GM13976 (cell line): ENCODE data around the gene SCLT1.

ENCODE experiments used
- DNase-seq: peaks from one replicate; pipeline ENCODE4 v3.0.0; 2012; ENCODE audit warnings: low spot score
- in situ Hi-C: fragments of 300-500 bp; cut with MboI; formaldehyde crosslinking; loops from one replicate; pipeline ENCODE4 v1.12.0; 2022; ENCODE audit warnings: low sequenced_read_pairs, mixed read lengths, inconsistent platforms; ENCODE audit not compliant: unreplicated experiment
- TF ChIP-seq, protein P1 (sequence below): IDR thresholded peaks from 2 replicates; pipeline ENCODE4 v1.5.1; 2012; ENCODE audit warnings: borderline replicate concordance, mild to moderate bottlenecking; ENCODE audit not compliant: insufficient read depth; ENCODE audit errors: extremely low read depth, missing control alignments, control extremely low read depth

Gene SCLT1

DNA sequence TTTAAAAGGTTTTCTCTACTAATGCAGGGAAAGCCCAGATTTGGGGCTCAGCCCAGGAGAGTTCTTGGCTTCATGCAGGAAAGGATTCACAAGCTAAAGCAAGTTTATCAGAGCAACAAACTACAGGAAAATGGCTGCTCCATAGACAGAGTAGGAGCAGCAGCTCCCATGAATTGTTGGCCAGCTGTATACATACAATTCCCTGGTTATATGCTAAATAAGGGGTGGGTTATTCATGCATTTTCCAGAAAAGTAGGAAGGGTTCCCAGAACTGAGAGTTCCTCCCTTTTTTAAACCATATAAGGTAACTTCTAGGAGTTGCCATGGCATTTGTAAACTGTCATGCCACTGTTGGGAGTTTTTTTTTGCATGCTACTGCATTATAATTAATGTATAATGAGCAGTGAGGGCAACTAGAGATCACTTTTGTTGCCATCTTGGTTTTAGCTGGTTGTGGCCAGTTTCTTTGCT is 5.2 kb upstream of the SCLT1 start:
- in situ Hi-C loops, result loop anchor here (10.0 kb wide), 1 partner anchor 274 kb away; no protein-coding TSS in a partner anchor
- DNase-seq, result no peak
- TF ChIP-seq, protein P1, sequence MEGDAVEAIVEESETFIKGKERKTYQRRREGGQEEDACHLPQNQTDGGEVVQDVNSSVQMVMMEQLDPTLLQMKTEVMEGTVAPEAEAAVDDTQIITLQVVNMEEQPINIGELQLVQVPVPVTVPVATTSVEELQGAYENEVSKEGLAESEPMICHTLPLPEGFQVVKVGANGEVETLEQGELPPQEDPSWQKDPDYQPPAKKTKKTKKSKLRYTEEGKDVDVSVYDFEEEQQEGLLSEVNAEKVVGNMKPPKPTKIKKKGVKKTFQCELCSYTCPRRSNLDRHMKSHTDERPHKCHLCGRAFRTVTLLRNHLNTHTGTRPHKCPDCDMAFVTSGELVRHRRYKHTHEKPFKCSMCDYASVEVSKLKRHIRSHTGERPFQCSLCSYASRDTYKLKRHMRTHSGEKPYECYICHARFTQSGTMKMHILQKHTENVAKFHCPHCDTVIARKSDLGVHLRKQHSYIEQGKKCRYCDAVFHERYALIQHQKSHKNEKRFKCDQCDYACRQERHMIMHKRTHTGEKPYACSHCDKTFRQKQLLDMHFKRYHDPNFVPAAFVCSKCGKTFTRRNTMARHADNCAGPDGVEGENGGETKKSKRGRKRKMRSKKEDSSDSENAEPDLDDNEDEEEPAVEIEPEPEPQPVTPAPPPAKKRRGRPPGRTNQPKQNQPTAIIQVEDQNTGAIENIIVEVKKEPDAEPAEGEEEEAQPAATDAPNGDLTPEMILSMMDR, result no peak

GRCh38 chr4:129095811-129096454 is 2.6 kb upstream of the SCLT1 start, which contains the start of gene C4orf33:
Gene C4orf33 (plus strand): TSS chr4:129096152. CDS start chr4:129102611, 6,459 bp downstream.
- TF ChIP-seq, protein P1, result no peak
- in situ Hi-C loops, result loop anchor here (10.0 kb wide), 1 partner anchor 271 kb away; no protein-coding TSS in a partner anchor
- peak; percentile 72 for DNase-seq

DNA sequence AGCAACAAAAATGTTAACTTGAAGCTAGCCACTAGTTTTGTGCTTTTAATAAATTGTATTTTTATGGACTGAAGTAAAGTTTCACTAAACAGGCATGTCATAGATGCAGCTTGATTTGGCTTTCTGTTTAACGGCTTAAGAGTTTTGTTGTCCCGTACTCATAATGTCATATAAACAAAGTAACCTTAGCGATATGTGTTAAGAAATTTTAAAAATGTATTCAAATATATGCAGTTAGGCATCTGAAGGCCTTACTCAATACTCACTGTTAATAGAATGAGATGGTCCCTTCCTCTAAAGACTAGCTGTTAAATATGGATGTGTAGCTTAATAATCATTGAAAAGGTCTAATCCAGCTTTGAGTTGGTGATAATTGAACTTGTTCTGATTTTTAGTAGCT is 1.0 kb upstream of the SCLT1 start:
- TF ChIP-seq, protein P1, result no peak
- DNase-seq, result no peak
- in situ Hi-C loops, result loop anchor here (10.0 kb wide), 1 partner anchor 270 kb away; no protein-coding TSS in a partner anchor

GRCh38 chr4:129092631-129093190 is 628 bp downstream of the SCLT1 start:
- in situ Hi-C loops, result loop anchor here (10.0 kb wide), 1 partner anchor 268 kb away; no protein-coding TSS in a partner anchor
- TF ChIP-seq, protein P1, result no peak
- no peak for DNase-seq

DNA sequence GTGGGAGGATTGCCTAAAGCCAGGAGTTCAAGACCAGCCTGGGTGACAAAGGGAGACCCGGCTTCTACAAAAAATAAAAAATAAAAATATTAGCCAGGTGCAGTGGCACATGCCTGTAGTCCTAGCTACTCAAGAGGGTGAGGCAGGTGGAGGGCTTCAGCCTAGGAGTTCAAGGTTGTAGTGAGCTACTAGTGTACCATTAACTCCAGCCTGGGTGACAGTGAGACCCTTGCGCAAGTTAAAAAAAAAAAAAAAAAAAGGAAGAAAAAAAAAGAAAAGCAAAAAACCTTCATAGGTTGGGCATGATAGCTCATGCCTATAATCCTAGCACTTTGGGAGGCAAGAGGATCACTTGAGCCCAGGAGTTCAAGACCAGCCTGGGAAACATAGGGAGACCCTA is 5.8 kb downstream of the SCLT1 start:
- DNase-seq, result no peak
- TF ChIP-seq, protein P1, result no peak
- in situ Hi-C loops, result no loop called here

DNA sequence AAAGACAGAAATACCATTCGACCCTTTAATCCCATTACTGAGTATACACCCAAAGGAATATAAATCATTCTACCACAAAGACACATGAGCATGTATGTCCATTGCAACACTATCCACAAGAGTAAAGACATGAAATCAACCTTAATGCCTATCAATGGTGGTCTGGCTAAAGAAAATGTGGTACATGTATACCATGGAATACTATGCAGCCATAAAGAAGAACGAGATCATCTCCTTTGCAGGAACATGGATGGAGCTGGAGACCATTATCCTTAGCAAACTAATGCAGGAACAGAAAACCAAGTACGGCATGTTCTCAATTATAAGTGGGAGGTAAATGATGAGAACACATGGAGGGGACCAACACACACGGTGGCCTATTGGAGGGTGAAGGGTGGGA is 7.9 kb downstream of the SCLT1 start:
- in situ Hi-C loops, result no loop called here
- no peak for DNase-seq
- TF ChIP-seq, protein P1, result no peak
